ENCODE results near the gene BLVRB. TPM values are rescaled to one million over a fixed set of nuclear protein-coding genes. Genes with fewer than 3 reads are reported as not detected.

Gene BLVRB
- total RNA-seq, 1 donor: 33.7 TPM

DNA sequence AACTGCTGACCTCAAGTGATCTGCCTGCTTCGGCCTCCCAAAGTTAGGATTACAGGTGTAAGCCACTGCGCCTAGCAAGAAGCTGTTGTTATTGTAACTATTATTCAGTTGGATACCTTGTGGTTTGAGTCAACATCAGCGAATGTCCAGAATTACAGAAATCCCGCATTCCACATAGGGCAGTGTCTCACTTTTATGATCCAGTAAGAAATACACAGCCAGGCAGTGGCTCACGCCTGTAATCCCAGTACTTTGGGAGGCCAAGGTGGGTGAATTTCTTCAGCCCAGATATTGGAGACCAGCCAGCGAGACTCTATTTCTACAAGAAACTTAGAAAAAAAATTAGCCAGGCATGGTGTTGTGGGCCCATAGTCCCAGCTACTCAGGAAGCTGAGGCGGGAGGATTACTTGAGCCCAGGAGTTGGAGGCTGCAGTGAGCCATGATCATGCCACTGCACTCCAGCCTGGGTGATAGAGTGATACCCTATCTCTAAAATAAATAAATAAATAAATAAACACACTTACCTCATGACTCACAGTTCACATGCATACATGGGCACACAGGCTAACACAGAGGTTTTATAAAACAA, 45.1 kb upstream of the BLVRB start:
- no peak for DNase-seq (ENCODE audit: low read depth)
- H3K4me3 ChIP-seq (ENCODE audit: low read depth, low read length): no peak overlapping the region
- TF ChIP-seq, protein P1, sequence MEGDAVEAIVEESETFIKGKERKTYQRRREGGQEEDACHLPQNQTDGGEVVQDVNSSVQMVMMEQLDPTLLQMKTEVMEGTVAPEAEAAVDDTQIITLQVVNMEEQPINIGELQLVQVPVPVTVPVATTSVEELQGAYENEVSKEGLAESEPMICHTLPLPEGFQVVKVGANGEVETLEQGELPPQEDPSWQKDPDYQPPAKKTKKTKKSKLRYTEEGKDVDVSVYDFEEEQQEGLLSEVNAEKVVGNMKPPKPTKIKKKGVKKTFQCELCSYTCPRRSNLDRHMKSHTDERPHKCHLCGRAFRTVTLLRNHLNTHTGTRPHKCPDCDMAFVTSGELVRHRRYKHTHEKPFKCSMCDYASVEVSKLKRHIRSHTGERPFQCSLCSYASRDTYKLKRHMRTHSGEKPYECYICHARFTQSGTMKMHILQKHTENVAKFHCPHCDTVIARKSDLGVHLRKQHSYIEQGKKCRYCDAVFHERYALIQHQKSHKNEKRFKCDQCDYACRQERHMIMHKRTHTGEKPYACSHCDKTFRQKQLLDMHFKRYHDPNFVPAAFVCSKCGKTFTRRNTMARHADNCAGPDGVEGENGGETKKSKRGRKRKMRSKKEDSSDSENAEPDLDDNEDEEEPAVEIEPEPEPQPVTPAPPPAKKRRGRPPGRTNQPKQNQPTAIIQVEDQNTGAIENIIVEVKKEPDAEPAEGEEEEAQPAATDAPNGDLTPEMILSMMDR (IDR thresholded peaks at IDR 0.05; ENCODE audit: insufficient read depth, low read depth, low read length): no peak

DNA sequence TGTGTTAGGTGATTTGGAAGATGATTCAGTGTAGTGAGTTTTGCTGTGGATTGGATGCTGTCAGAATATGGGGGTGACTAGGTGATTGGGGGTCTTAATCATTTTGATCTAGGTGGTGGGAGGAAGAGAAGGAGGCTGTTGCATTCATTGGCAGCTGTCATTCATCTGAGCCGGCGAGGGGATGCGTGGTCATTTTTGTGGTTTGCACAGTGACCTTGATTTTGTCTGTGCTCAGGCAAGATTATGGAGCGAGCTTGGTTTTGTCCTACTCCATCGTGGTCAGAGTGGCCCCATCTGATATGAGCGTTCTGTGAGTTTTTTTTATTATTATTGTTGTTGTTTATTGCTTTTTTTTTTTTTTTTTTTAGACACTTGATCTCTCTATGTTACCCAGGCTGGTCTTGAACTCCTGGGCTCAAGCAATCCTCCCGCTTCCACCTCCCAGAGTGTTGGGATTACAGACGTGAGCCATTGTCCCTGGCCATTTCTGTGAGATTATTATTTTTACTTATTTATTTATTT, 43.3 kb upstream of the BLVRB start:
- TF ChIP-seq, protein P1 (IDR thresholded peaks at IDR 0.05; ENCODE audit: insufficient read depth, low read depth, low read length): no peak
- no peak for DNase-seq (ENCODE audit: low read depth)
- no peak overlapping the region for H3K4me3 ChIP-seq (ENCODE audit: low read depth, low read length)

DNA sequence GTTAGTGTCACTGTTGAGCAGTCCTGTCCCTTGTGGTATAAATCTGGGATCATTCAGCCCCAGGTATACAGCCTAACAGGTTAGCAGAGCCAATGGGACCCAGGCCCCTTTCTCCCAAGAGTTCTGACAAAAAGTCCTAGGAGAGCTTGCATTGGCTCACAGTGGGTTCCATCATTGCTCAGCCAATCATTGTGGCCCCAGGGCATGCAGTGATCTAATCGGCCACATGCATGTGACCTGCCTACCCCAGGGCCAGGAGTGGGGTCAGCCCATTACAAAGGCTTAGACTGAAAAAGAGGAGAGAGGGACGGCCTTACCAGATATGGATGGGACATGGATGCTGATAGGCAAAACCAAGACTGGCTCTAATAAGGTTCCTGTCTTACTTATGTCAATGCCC, 42.3 kb upstream of the BLVRB start:
- TF ChIP-seq, protein P1 (IDR thresholded peaks at IDR 0.05; ENCODE audit: insufficient read depth, low read depth, low read length): no peak
- no peak for DNase-seq (ENCODE audit: low read depth)

DNA sequence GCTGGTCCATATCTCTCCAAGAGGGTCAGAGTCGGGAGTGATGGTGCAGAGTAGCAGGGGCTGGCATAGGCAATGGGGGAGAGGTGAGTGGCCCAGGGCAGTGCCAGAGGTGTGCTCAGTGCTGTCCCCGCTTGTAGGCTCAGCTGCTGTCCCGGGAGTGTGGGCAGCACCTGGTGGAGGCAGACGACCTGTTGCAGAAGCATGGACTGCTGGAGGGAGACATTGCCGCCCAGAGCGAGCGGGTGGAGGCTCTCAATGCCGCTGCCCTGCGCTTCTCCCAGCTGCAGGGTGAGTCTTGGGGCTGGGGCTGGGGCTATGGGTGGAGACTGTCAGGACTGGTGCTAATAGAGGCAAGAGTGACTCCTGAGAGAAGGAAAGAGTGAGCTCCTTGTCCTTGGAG, 40.6 kb upstream of the BLVRB start:
- DNase-seq (ENCODE audit: low read depth): no peak
- no peak overlapping the region for H3K4me3 ChIP-seq (ENCODE audit: low read depth, low read length)

More for the DNA sequence above, 42.3 kb upstream of the BLVRB start:
- H3K4me3 ChIP-seq (ENCODE audit: low read depth, low read length): no peak overlapping the region

DNA sequence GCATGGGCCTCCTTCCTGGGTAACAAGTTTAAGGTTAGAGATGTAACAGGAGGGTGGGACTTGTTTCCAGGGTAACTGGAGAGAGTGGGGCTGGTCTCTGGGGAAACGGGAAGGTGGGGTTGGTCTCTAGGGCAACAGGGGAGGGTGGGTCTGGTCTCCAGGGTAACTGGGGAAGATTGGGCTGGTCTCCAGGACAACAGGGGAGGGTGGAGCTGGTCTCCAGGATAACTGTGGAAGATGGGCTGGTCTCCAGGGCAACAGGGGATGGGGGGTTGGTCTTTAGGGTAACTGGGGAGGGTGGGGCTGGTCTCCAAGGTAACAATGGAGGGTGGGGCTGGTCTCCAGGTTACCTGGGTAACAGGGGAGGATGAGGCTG, 37.8 kb upstream of the BLVRB start:
- no peak overlapping the region for H3K4me3 ChIP-seq (ENCODE audit: low read depth, low read length)
- no peak for DNase-seq (ENCODE audit: low read depth)
- TF ChIP-seq, protein P1 (IDR thresholded peaks at IDR 0.05; ENCODE audit: insufficient read depth, low read depth, low read length): no peak

More for the DNA sequence above, 40.6 kb upstream of the BLVRB start:
- TF ChIP-seq, protein P1 (IDR thresholded peaks at IDR 0.05; ENCODE audit: insufficient read depth, low read depth, low read length): no peak

DNA sequence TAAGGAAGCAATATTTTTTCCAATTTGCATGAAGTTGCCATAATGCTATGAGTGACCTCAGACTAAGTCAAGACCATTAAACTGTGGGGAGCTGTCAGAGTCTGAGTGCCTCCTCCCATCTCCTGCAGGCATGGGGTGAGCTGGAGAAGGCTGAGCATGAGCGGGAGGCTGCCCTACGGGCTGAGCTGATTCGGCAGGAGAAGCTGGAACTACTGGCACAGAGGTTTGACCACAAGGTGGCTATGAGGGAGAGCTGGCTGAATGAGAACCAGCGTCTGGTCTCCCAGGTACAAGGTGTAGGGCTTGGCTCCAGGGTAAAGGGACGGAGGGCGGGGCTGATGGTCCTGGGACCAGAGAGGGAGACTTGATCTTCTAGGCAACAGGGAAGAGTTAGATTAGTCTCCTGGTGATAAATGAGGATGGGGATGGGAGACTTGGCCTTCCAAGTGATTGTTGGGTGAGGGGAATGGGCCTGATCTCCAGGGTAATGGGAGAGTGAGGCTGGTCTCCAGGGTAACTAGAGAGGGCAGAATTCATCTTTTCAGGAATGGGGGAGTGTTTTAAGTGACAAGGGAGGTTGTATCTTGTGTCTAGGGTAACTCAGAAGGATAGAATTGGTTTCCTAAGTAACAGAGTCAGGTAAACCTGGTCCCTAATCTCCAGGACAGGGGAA, 37.2 kb upstream of the BLVRB start:
- DNase-seq (ENCODE audit: low read depth): no peak
- H3K4me3 ChIP-seq (ENCODE audit: low read depth, low read length): no peak overlapping the region
- TF ChIP-seq, protein P1 (IDR thresholded peaks at IDR 0.05; ENCODE audit: insufficient read depth, low read depth, low read length): peak; percentile 12

Measured in fibroblast of villous mesenchyme (primary cell).